HL-60 (cell line): ENCODE measurements around the gene PRR14L.

Experiments used
- CTCF ChIP-seq: IDR thresholded peaks from one replicate; pipeline ENCODE4 v1.5.1; 2011; ENCODE audit warnings: low read length, control low read depth, inconsistent platforms; ENCODE audit not compliant: insufficient read depth
- POLR2AphosphoS5 ChIP-seq: IDR thresholded peaks from 2 replicates; pipeline ENCODE4 v1.6.1; 2012; ENCODE audit warnings: low read depth

- TF ChIP-seq CTCF: no peak
- no peak for TF ChIP-seq POLR2AphosphoS5
Measured at GRCh38 chr22:31635638-31636306, 114.2 kb downstream of the PRR14L start.
